HEK293T (cell line): ENCODE results near the gene TEAD1.

Experiments used
- CTCF ChIA-PET: fragments of 350-600 bp; formaldehyde crosslinking; extraction: SDS; loops from one replicate; lab custom pipeline; 2021; ENCODE audit warnings: antibody characterized with exemption, inconsistent platforms; lab: Yijun Ruan, JAX
- POLR2A ChIA-PET: fragments of 350-600 bp; formaldehyde crosslinking; extraction: SDS; loops from one replicate; lab custom pipeline; 2020; ENCODE audit warnings: antibody characterized with exemption, inconsistent platforms; lab: Yijun Ruan, JAX
- DNase-seq: peaks from one replicate; pipeline ENCODE4 v3.0.0; 2012; ENCODE audit warnings: mixed read lengths; ENCODE audit errors: extremely low spot score
- ARNT ChIP-seq: fragments of 450-650 bp; IDR thresholded peaks from 2 replicates; pipeline ENCODE4 v1.6.1; 2017; ENCODE audit warnings: mild to moderate bottlenecking
- BHLHE40 ChIP-seq: fragments of 450-650 bp; IDR thresholded peaks from 2 replicates; pipeline ENCODE4 v1.6.1; 2016; ENCODE audit warnings: mild to moderate bottlenecking, moderate library complexity, borderline replicate concordance
- CTBP1 ChIP-seq: fragments of 450-650 bp; IDR thresholded peaks from 2 replicates; pipeline ENCODE4 v1.6.1; 2016; ENCODE audit warnings: borderline replicate concordance
- ELF4 ChIP-seq: fragments of 450-650 bp; IDR thresholded peaks from 2 replicates; pipeline ENCODE4 v1.6.1; 2017; ENCODE audit warnings: antibody characterized with exemption
- FOXA1 ChIP-seq: fragments of 450-650 bp; IDR thresholded peaks from 2 replicates; pipeline ENCODE4 v1.6.1; 2016; ENCODE audit warnings: mild to moderate bottlenecking
- FOXK2 ChIP-seq: fragments of 450-650 bp; IDR thresholded peaks from 2 replicates; pipeline ENCODE4 v1.6.1; 2016; ENCODE audit warnings: mild to moderate bottlenecking
- FOXM1 ChIP-seq: fragments of 450-650 bp; IDR thresholded peaks from 2 replicates; pipeline ENCODE4 v1.6.1; 2017; ENCODE audit warnings: mild to moderate bottlenecking, borderline replicate concordance
- HDGF ChIP-seq: fragments of 450-650 bp; IDR thresholded peaks from 2 replicates; pipeline ENCODE4 v1.6.1; 2017; ENCODE audit warnings: antibody characterized with exemption, borderline replicate concordance
- L3MBTL2 ChIP-seq: fragments of 450-650 bp; conservative IDR thresholded peaks from 2 replicates; pipeline ENCODE4 v1.6.1; 2016; ENCODE audit warnings: mild to moderate bottlenecking
- LEF1 ChIP-seq: fragments of 450-650 bp; IDR thresholded peaks from 2 replicates; pipeline ENCODE4 v1.6.1; 2017; ENCODE audit warnings: mild to moderate bottlenecking, borderline replicate concordance
- NFRKB ChIP-seq: fragments of 450-650 bp; IDR thresholded peaks from 2 replicates; pipeline ENCODE4 v1.6.1; 2016; ENCODE audit warnings: mild to moderate bottlenecking, moderate library complexity
- PKNOX1 ChIP-seq: fragments of 450-650 bp; IDR thresholded peaks from 2 replicates; pipeline ENCODE4 v1.6.1; 2016
- SP1 ChIP-seq: fragments of 450-650 bp; IDR thresholded peaks from 2 replicates; pipeline ENCODE4 v1.6.1; 2017
- SUZ12 ChIP-seq: fragments of 450-650 bp; IDR thresholded peaks from 2 replicates; pipeline ENCODE4 v1.6.1; 2016; ENCODE audit warnings: mild to moderate bottlenecking
- TARDBP ChIP-seq: fragments of 450-650 bp; IDR thresholded peaks from 2 replicates; pipeline ENCODE4 v1.6.1; 2016
- ZNF384 ChIP-seq: fragments of 450-650 bp; IDR thresholded peaks from 2 replicates; pipeline ENCODE4 v1.6.1; 2016

The TEAD1 gene

GRCh38 chr11:12860827-12861226, 186.6 kb downstream of the TEAD1 start:
- no peak for DNase-seq
- ChIA-PET POLR2A (no interaction called here), CTCF (no interaction called here)
- no peak for TF ChIP-seq SP1
- TF ChIP-seq PKNOX1, result no peak
- TF ChIP-seq FOXA1, result no peak
- no peak for TF ChIP-seq SUZ12
- no peak for TF ChIP-seq FOXM1
- no peak for TF ChIP-seq BHLHE40
- TF ChIP-seq HDGF, result no peak
- TF ChIP-seq ZNF384, result no peak
- no peak for TF ChIP-seq ELF4
- no peak for TF ChIP-seq TARDBP
- no peak for TF ChIP-seq L3MBTL2
- TF ChIP-seq CTBP1, result no peak
- no peak for TF ChIP-seq NFRKB
- TF ChIP-seq ARNT, result no peak
- TF ChIP-seq LEF1, result no peak
- no peak for TF ChIP-seq FOXK2

- ChIA-PET CTCF (interaction anchor here (1.1 kb wide), 1 partner anchor 8 kb away, joined by 3 read pairs; no protein-coding TSS in a partner anchor), POLR2A (no interaction called here)
- peak; percentile 50 for DNase-seq
- TF ChIP-seq LEF1 (no peak), L3MBTL2 (no peak), TARDBP (no peak), FOXA1 (no peak), ZNF384 (no peak), ARNT (no peak), HDGF (no peak), FOXK2 (no peak), BHLHE40 (no peak), ELF4 (no peak), FOXM1 (no peak), PKNOX1 (no peak), SUZ12 (no peak)
Observed at GRCh38 chr11:12862696-12863469, 188.7 kb downstream of the TEAD1 start.

GRCh38 chr11:12863605-12864121, 189.4 kb downstream of the TEAD1 start:
- ChIA-PET CTCF (no interaction called here), POLR2A (no interaction called here)
- TF ChIP-seq CTBP1, result no peak
- no peak for TF ChIP-seq FOXK2
- TF ChIP-seq NFRKB, result no peak
- DNase-seq, result no peak

GRCh38 chr11:12864316-12865156, 190.3 kb downstream of the TEAD1 start:
- DNase-seq, result no peak
- CTCF ChIA-PET, result interaction anchor here (0.7 kb wide), 1 partner anchor 308 kb away, joined by 3 read pairs; no protein-coding TSS in a partner anchor

GRCh38 chr11:12865863-12866595, 191.8 kb downstream of the TEAD1 start:
- ChIA-PET POLR2A (no interaction called here), CTCF (no interaction called here)
- TF ChIP-seq L3MBTL2, result no peak
- no peak for TF ChIP-seq CTBP1
- no peak for TF ChIP-seq ARNT
- TF ChIP-seq ELF4, result no peak
- no peak for TF ChIP-seq SP1
- TF ChIP-seq FOXM1, result no peak
- no peak for TF ChIP-seq ZNF384
- TF ChIP-seq NFRKB, result no peak
- TF ChIP-seq PKNOX1, result no peak
- no peak for TF ChIP-seq HDGF
- no peak for TF ChIP-seq FOXA1
- no peak for TF ChIP-seq TARDBP
- no peak for TF ChIP-seq FOXK2
- no peak for TF ChIP-seq BHLHE40
- TF ChIP-seq LEF1, result no peak
- TF ChIP-seq SUZ12, result no peak
- no peak for DNase-seq

More at GRCh38 chr11:12864316-12865156, 190.3 kb downstream of the TEAD1 start:
- TF ChIP-seq ARNT (no peak), LEF1 (no peak), PKNOX1 (no peak), BHLHE40 (no peak)
- POLR2A ChIA-PET, result no interaction called here
